HepG2 (cell line): ENCODE data around the gene HLA-DOA. TPM values are rescaled to one million over a fixed set of nuclear protein-coding genes. Genes with fewer than 3 reads are reported as not detected.

Experiments
- AGO2 ChIP-seq: fragments of 200-400 bp; formaldehyde crosslinking; optimal IDR thresholded peaks from 2 replicates; pipeline ENCODE3; 2017; ENCODE audit warnings: mild to moderate bottlenecking, low read depth, low read length, moderate library complexity
- DDIT3 ChIP-seq: sonication (generic); formaldehyde crosslinking; IDR thresholded peaks from 2 replicates; pipeline ENCODE4 v1.4.0; 2020; ENCODE audit warnings: mild to moderate bottlenecking, missing genetic modification reagents
- DRAP1 ChIP-seq: IDR thresholded peaks from 2 replicates; pipeline ENCODE4 v1.6.1; 2016; ENCODE audit warnings: missing genetic modification reagents, missing compliant biosample characterization
- FOSL1 ChIP-seq: sonication (generic); formaldehyde crosslinking; IDR thresholded peaks from 2 replicates; pipeline ENCODE4 v1.9.0; 2021; ENCODE audit warnings: missing genetic modification reagents, borderline replicate concordance
- HMG20B ChIP-seq: conservative IDR thresholded peaks from 2 replicates; pipeline ENCODE4 v1.6.1; 2016; ENCODE audit warnings: missing genetic modification reagents, missing compliant biosample characterization
- HNF1B ChIP-seq: sonication (generic); formaldehyde crosslinking; IDR thresholded peaks from 2 replicates; pipeline ENCODE4 v1.5.1; 2020; ENCODE audit warnings: mild to moderate bottlenecking, moderate library complexity, missing genetic modification reagents
- KLF6 ChIP-seq: IDR thresholded peaks from 2 replicates; pipeline ENCODE4 v1.8.0; 2016; ENCODE audit warnings: missing biosample characterization, missing genetic modification reagents
- KMT2A ChIP-seq: sonication (generic); formaldehyde crosslinking; IDR thresholded peaks from 2 replicates; pipeline ENCODE4 v1.4.0; 2020; ENCODE audit warnings: missing genetic modification reagents
- MBNL3 ChIP-seq: fragments of 250-450 bp; sonication (Bioruptor Pico); conservative IDR thresholded peaks from 2 replicates; pipeline ENCODE4 v1.8.0; 2022; ENCODE audit warnings: mild to moderate bottlenecking, inconsistent platforms
- NKX3-1 ChIP-seq: sonication (generic); formaldehyde crosslinking; IDR thresholded peaks from 2 replicates; pipeline ENCODE4 v1.5.0; 2020; ENCODE audit warnings: missing genetic modification reagents
- PBX2 ChIP-seq: IDR thresholded peaks from 2 replicates; pipeline ENCODE4 v1.6.1; 2016; ENCODE audit warnings: control low read depth
- SIX1 ChIP-seq: sonication (generic); formaldehyde crosslinking; IDR thresholded peaks from 2 replicates; pipeline ENCODE4 v1.4.0; 2020; ENCODE audit warnings: missing genetic modification reagents, borderline replicate concordance
- TIGD3 ChIP-seq: sonication (generic); formaldehyde crosslinking; IDR thresholded peaks from 2 replicates; pipeline ENCODE4 v1.5.1; 2020; ENCODE audit warnings: mild to moderate bottlenecking, missing genetic modification reagents, borderline replicate concordance
- ZC3H4 ChIP-seq: sonication (generic); formaldehyde crosslinking; IDR thresholded peaks from 2 replicates; pipeline ENCODE4 v1.4.0; 2020; ENCODE audit warnings: missing genetic modification reagents, borderline replicate concordance
- ZMYM4 ChIP-seq: sonication (generic); formaldehyde crosslinking; IDR thresholded peaks from 2 replicates; pipeline ENCODE4 v1.8.1; 2023; ENCODE audit warnings: mild to moderate bottlenecking, missing genetic modification reagents
- ZNF557 ChIP-seq: sonication (generic); formaldehyde crosslinking; IDR thresholded peaks from 2 replicates; pipeline ENCODE4 v1.4.0; 2020; ENCODE audit warnings: missing genetic modification reagents
- ZNF609 ChIP-seq: sonication (generic); formaldehyde crosslinking; IDR thresholded peaks from 2 replicates; pipeline ENCODE4 v1.4.0; 2020; ENCODE audit warnings: mild to moderate bottlenecking, missing genetic modification reagents, borderline replicate concordance
- ZNF644 ChIP-seq: IDR thresholded peaks from 2 replicates; pipeline ENCODE4 v1.6.1; 2016; ENCODE audit warnings: low read depth
- ZNF776 ChIP-seq: sonication (generic); formaldehyde crosslinking; IDR thresholded peaks from 2 replicates; pipeline ENCODE4 v1.4.0; 2020; ENCODE audit warnings: mild to moderate bottlenecking, missing genetic modification reagents
- ZSCAN31 ChIP-seq: sonication (generic); formaldehyde crosslinking; IDR thresholded peaks from 2 replicates; pipeline ENCODE4 v1.5.0; 2020; ENCODE audit warnings: low read depth, mild to moderate bottlenecking, missing genetic modification reagents
- polyA plus RNA-seq, 8 experiments: library from polyadenylated mRNA; depleted of rRNA in 3 of 8; stranded (reverse) in 7 of 8; unstranded in 1 of 8; fragments of >200 nt; fragmentation: Illumina TruSeq in 4 of 8; extraction: Trizol in 4 of 8; gene quantifications; 2 replicates each; pipeline versions ENCODE4 v1.2.1 to v1.2.3, GENCODE V29; 2011 to 2016; ENCODE audit warnings: low read depth in 4 of 8, missing spikeins in 1 of 8, mixed read lengths in 1 of 8; ENCODE audit not compliant: insufficient read depth in 1 of 8
- total RNA-seq, 5 experiments: library from RNA; depleted of rRNA; stranded (reverse); fragments of >200 nt; fragmentation: Illumina TruSeq; extraction: Trizol; gene quantifications; 2 replicates each; pipeline ENCODE4 v1.2.3, GENCODE V29; 2016; ENCODE audit warnings: low read depth in 1 of 5

The HLA-DOA gene
- total and polyA plus RNA-seq, 2 of the 13 experiments (the other 11 are each of a cell fraction or from before 2014, with no cell fraction given) = 0.03 to 0.09 TPM

- TF ChIP-seq ZNF609 (CRISPR knock-in tag) = no peak
- TF ChIP-seq NKX3-1 (CRISPR knock-in tag) = no peak
- TF ChIP-seq HMG20B (CRISPR knock-in tag) = no peak
- TF ChIP-seq ZNF776 (CRISPR knock-in tag) = no peak
- no peak for TF ChIP-seq MBNL3 (CRISPR knock-in tag)
- TF ChIP-seq TIGD3 (CRISPR knock-in tag) = no peak
- peak; percentile 16; the same call in 1 of the 2 replicates for TF ChIP-seq ZSCAN31 (CRISPR knock-in tag)
- TF ChIP-seq DDIT3 (CRISPR knock-in tag) = no peak
- TF ChIP-seq FOSL1 (CRISPR knock-in tag) = no peak
- TF ChIP-seq ZMYM4 (CRISPR knock-in tag) = 0 out of 2 replicates have a peak, but pooled peaks have one; percentile 28
- no peak for TF ChIP-seq PBX2 (CRISPR knock-in tag)
- TF ChIP-seq AGO2 = peak; percentile 75
- TF ChIP-seq ZC3H4 (CRISPR knock-in tag) = peak; percentile 98
- no peak for TF ChIP-seq SIX1 (CRISPR knock-in tag)
- no peak for TF ChIP-seq KLF6 (CRISPR knock-in tag)
- TF ChIP-seq ZNF644 (CRISPR knock-in tag) = no peak
- TF ChIP-seq HNF1B (CRISPR knock-in tag) = 0 out of 2 replicates have a peak, but pooled peaks have one; percentile 10
- TF ChIP-seq ZNF557 = no peak
- TF ChIP-seq DRAP1 (CRISPR knock-in tag) = no peak
- no peak for TF ChIP-seq KMT2A (CRISPR knock-in tag)
These were observed 38.8 kb downstream of the HLA-DOA start (continued) for GRCh38 chr6:32970413-32971241.
